SW480 (cell line): ENCODE measurements around the gene ZIC5.

Experiments
- DNase-seq: peaks from one replicate; pipeline ENCODE4 v3.0.0-alpha.2; 2016; ENCODE audit warnings: low spot score

Gene ZIC5

DNA sequence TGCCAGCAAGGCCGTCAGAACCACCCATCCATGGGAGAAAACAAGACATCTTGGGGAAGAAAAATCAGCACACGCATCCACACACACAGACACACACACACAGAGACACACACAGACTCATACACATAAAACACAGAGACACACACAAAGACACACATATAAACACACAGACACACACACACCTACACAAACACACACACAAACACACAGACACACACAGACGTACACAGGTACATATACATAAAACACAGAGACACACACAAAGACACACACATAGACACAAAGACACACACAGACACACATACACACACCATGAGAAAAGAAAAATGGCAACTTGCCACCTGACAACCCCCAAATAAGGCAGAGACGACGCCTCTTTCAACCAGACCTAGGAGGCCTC, 40.6 kb downstream of the ZIC5 start:
- DNase-seq, result no peak

DNA sequence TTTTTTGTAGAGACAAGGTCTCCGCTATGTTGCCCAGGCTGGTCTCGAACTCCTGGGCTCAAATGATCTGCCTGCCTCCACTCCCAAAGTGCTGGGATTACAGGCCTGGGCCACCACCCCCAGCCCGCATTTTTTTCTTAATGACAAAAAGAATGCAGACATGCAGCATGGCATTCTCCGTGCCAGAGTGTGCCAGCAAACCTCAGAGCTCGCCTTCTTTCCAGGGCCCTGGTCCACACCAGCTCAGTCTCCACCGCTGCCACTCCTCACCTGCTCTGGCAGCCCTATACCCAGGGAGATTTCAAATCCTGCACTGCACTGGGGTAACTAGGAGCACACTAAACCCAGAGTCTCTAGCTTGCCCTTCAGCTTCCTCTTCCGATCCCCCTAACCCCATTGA, 41.7 kb downstream of the ZIC5 start:
- DNase-seq, result no peak

- DNase-seq, result peak; percentile 23
These were observed 45.4 kb downstream of the ZIC5 start for GRCh38 chr13:99926014-99926731.

- DNase-seq, result no peak
These were observed 47.5 kb downstream of the ZIC5 start for GRCh38 chr13:99923877-99924582.

DNA sequence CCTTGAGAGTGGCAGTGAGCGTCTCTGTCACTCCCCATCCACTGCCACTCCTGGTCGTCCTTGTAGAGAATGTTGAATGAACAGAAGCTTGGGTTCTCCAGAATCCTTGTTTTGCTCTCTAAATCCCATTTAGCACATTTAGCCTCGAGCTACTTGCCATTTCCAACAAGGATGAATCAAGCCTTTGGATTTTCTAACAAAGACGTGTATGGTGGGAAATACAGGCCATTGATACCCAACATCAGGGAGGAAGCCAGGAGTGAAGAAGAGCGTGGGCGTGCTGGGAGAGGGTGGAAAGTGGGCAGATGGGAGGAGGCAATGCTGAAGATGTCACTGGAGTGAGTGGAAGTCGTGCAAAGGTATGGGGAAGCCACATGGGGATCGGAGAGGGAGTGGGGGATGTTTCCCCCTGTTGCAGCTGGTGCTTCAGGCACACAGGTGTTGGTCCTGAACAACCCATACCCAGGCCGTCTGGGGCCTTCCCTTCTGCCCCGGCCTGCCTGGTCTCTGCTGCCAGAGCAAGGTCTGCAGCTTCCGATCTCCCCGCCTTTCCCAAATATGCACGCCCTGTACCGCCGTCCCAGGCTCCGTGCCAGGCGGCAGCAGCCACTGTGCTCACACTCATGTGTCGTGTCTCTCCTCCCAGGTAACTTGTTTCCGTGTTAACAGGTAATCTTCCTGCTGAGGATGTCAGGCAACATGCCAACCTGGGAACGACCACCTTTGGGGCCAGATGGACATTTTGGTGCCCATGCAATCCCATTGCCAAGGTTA, 48.7 kb downstream of the ZIC5 start:
- no peak for DNase-seq

DNA sequence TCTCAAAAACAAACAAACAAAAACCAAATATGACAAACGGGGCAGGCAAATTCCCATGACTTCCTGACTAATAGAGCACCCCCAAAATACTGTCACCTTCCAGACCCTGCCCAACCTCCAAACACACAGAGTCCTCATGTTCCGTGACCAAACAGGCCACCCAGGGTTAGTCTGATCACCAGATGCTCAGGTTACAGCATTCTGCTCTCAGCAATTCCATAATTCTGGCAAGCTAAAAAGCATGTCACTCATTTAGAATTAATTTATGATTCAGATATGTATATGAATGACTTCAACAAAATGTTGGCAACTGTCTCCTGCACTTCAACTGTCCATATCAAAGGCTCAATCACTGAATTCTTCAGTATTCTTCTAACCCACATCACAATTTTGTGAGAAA, 52.4 kb downstream of the ZIC5 start:
- no peak for DNase-seq

GRCh38 chr13:99916366-99917103, 55.0 kb downstream of the ZIC5 start:
- DNase-seq, result peak; percentile 77

DNA sequence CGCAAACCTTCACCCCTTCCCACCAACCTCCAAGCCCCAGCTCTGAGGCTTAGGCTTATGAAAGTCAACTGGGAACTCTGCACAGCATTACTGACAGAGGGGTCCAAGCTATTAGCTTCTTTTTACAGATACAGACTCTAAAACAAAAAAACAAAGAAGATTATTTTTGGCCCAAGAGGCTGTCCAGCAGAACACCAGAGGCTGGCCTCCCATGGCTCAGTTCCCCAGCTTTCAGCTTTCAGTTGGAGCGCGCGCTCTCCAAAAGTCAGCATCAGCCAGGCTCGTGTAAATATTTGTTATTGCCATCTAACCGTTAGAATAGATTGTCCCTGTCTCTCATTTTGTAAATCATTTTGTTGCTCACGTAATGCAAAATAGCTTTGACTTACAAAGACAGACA, 58.4 kb downstream of the ZIC5 start:
- DNase-seq, result no peak
